IPS-20b (cell line): ENCODE results near the gene ELP2.

Experiments
- H3K27ac ChIP-seq: one replicate; pipeline ENCODE4 v1.5.1; 2013; ENCODE audit warnings: low read length
- H3K27me3 ChIP-seq: 2 replicates; pipeline ENCODE4 v1.6.1; 2013; ENCODE audit warnings: mild to moderate bottlenecking, low read length, inconsistent platforms; ENCODE audit not compliant: insufficient read depth
- H3K36me3 ChIP-seq: 2 replicates; pipeline ENCODE4 v1.6.1; 2013; ENCODE audit warnings: low read depth, mild to moderate bottlenecking, inconsistent platforms, low read length, moderate library complexity; ENCODE audit not compliant: insufficient read depth
- H3K4me1 ChIP-seq: 2 replicates; pipeline ENCODE4 v1.6.1; 2013; ENCODE audit warnings: mild to moderate bottlenecking, control low read depth, inconsistent platforms, low read length, moderate library complexity; ENCODE audit not compliant: insufficient read depth
- H3K4me3 ChIP-seq: 2 replicates; pipeline ENCODE4 v1.5.1; 2013; ENCODE audit warnings: mild to moderate bottlenecking, low read length, inconsistent platforms
- H3K9ac ChIP-seq: 2 replicates; pipeline ENCODE4 v1.6.1; 2013; ENCODE audit warnings: low read depth, mild to moderate bottlenecking, inconsistent platforms, low read length, moderate library complexity
- H3K9me3 ChIP-seq: 2 replicates; pipeline ENCODE4 v1.6.1; 2013; ENCODE audit warnings: mild to moderate bottlenecking, low read depth, low read length, inconsistent platforms; ENCODE audit not compliant: insufficient read depth

Gene ELP2

DNA sequence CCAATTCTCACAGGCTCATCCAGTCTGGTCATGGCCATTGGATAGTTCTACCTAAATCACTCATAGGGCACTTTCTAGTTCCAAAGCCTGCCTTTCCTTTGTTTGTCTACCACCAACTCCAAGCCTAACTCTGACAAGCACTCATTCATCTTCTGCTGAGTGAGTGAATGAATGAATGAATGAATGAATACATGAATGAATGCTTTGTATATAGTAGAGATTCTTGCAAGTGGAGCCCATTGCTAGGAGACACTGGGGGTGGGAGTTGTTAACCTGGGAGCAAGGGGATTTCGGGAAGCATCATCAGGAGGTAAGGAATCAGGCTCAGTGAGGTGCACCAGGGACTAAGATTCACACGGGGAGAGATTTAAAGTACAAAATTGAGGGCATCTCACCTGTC lies 54.3 kb downstream of the ELP2 start:
- Histone ChIP-seq H3K9me3 (no peaks in the 10 kb centered on the region), H3K27ac (no peak overlapping the region), H3K36me3 (no peaks in the 10 kb centered on the region), H3K27me3 (peaks cover 56% of the 10 kb centered on the region), H3K4me1 (peaks cover 2% of the 10 kb centered on the region; the same call in 1 of the 2 replicates), H3K4me3 (no peak overlapping the region), H3K9ac (no peak overlapping the region)

DNA sequence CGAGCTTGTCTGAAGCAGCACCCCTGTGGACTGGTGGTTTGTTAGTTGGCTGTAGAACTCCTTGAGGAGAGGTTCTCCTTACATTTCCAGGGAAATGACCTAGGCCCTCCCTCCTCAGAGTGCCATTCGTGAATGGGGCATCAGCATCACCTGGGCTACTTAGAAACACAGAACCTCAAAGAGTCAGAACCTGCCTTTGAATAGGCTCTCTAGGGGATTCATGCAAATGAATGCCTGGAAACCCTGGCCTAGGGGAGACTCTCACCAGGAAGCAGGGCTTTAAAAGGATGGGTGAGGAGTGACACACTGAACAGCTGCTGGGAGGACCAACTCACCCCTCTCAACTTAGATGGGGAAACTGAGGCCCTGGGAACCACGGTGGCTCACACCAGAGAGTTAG lies 55.5 kb downstream of the ELP2 start:
- Histone ChIP-seq H3K4me1 (peaks cover 6% of the 10 kb centered on the region; the same call in 1 of the 2 replicates), H3K27me3 (peaks cover 64% of the 10 kb centered on the region), H3K9me3 (no peaks in the 10 kb centered on the region), H3K4me3 (no peak overlapping the region), H3K27ac (no peak overlapping the region), H3K36me3 (no peaks in the 10 kb centered on the region), H3K9ac (no peak overlapping the region)

DNA sequence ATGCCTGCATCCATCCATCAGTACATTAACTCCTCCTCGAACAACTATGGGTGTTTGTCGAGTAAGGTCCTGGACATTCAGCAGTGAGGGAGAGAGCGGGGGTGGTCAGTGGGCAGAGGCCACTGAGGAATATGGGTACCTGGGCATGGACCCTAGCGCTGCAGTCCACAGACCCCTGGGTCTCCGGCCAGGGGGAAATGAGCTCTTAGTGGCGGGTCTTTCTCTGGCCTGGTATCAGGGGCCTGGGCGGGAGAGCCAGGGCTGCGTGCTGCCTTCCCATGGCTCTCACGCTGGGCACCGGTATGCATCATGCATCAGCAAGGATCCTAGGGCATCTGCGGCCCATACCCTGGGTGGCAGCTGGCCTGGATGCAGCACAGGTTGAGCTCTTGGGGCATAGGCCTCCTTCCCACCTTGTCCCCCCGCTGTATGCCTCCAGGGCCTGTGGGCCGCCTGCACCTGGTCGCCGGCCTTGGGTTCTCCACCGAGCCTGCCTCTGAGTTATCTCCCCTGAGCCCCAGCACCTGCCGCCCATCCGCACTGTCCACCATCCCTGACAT lies 56.3 kb downstream of the ELP2 start:
- Histone ChIP-seq H3K27me3 (peaks cover 64% of the 10 kb centered on the region), H3K9ac (no peak overlapping the region), H3K36me3 (no peaks in the 10 kb centered on the region), H3K27ac (no peak overlapping the region), H3K4me1 (peaks cover 6% of the 10 kb centered on the region; the same call in 1 of the 2 replicates), H3K9me3 (no peaks in the 10 kb centered on the region), H3K4me3 (peak overlapping the region; percentile 81; the same call in 1 of the 2 replicates)

DNA sequence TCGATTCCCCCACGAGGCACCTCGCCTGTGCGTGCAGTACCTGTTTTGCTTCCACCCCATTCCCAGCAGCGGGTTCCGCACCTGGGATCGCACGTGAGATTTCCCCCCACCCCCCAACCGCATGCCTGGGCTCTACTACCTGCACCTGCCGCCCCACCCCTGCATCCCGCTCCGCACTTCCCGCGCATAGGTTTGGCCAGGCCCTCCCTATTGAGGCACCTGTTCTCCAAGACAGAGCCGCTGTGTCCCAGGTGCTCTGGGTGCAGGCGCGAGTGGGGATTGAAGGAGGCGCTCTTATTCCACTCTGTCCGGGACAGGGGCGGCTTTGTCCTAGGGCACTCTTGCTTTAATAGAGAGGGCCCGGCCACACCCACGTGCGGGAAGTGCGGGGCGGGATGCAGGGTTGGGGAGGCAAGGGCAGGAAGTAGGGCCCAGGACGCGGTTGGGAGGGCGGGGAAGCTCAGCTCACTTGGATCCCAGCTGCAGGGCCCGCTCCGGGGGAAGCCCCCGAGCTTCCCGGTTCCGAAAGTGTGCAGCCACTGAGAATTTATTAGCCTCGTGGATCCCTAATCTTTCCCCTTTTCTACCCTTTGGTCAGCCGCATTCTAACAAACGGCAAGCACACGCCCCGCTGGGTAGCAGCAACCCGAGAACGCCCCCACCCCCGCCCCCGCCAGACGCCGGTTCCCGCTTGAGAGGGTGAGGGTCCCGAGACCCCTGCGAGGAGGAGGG lies 56.9 kb downstream of the ELP2 start:
- no peaks in the 10 kb centered on the region for H3K9me3 ChIP-seq
- no peak overlapping the region for H3K27ac ChIP-seq
- H3K4me3 ChIP-seq = peak overlapping the region; percentile 81
- H3K27me3 ChIP-seq = peaks cover 64% of the 10 kb centered on the region
- H3K9ac ChIP-seq = peak overlapping the region; percentile 79; the same call in 1 of the 2 replicates
- no peaks in the 10 kb centered on the region for H3K36me3 ChIP-seq
- H3K4me1 ChIP-seq = peaks cover 6% of the 10 kb centered on the region; the same call in 1 of the 2 replicates

DNA sequence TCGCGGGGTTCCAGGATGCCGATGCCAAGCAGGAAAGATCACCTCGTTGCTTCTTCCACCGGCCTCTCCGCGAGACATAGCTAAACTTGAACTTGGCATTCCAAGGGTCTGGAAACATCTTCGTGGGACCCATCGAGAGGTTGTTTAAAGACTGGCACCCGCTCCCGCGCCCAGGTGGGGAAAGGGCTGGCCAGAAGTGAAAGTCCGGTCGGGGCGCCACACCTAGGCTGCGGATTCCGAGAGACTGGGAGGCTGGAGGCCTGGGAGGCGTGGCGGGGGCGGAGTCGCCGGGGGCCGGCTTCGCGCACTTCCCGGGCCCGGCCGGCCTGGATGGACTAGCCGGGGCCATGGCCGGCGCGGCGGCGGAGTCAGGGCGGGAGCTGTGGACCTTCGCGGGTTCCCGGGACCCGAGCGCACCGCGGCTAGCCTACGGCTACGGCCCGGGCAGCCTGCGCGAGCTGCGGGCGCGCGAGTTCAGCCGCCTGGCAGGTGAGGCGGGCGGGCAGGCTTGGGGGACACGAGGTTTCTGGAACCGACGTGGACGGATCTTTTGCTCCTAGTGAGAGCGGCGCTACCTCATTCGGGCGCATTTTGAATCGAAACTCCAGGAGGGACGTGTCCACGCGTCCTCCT lies 57.6 kb downstream of the ELP2 start, which contains the start of gene MOCOS:
TSS of gene MOCOS (plus strand) at position 305 of the 633 bp plus-strand sequence. CDS start at position 348, 43 bp downstream.
- peaks cover 6% of the 10 kb centered on the region; the same call in 1 of the 2 replicates for H3K4me1 ChIP-seq
- H3K9me3 ChIP-seq = no peaks in the 10 kb centered on the region
- no peak within 1 kb of the TSS for H3K27ac ChIP-seq
- H3K9ac ChIP-seq = peak within 1 kb of the TSS; percentile 79; the same call in 1 of the 2 replicates
- no peaks in the 10 kb centered on the region for H3K36me3 ChIP-seq
- H3K27me3 ChIP-seq = peaks cover 64% of the 10 kb centered on the region
- peak within 1 kb of the TSS; percentile 81 for H3K4me3 ChIP-seq

DNA sequence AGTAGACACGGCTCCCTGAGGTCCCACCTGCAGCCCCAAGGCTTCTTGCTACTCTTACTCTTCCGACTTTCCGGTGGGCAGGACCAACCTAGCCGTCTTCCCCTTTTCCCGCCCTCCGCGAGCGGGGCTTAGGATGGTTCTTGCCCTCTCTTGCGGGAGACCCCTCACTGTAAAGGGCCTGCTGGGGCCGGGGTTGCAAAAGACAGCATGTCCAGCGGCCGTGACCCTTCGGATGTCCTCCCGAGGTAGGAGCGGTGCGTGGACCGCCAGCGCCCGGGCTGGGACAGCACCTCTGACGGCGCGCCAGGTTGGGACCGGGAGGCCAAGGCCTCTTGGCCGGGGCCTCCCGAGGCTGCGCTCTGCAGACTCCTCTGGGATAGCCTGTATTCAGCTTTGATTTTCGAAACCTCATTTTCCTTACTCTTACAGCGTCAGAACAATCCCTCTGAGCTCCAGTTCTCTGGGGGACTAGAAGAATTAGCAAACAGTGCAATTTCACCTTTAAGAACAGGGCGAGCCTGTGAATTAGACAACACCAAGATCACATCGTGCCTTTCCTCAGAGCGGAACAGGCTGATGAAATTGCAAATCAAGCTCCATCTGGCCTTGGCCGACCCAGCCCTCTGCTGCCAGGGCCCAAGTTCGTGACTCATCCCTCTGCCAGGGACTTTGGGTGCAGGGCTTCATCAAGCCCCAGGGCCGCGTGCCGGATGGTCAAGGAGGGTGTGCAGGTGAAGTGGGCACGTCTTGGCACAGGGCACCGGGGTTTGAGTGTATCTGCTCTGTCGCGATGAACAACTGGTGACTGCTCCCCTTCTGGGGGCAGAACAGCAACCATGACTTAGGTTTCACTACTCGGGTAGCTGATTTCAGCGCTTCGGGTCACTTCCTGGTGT lies 58.4 kb downstream of the ELP2 start:
- peak overlapping the region; percentile 81 for H3K4me3 ChIP-seq
- peaks cover 6% of the 10 kb centered on the region; the same call in 1 of the 2 replicates for H3K4me1 ChIP-seq
- H3K9ac ChIP-seq = peak overlapping the region; percentile 79; the same call in 1 of the 2 replicates
- no peaks in the 10 kb centered on the region for H3K9me3 ChIP-seq
- peaks cover 64% of the 10 kb centered on the region for H3K27me3 ChIP-seq
- no peak overlapping the region for H3K27ac ChIP-seq
- H3K36me3 ChIP-seq = no peaks in the 10 kb centered on the region

DNA sequence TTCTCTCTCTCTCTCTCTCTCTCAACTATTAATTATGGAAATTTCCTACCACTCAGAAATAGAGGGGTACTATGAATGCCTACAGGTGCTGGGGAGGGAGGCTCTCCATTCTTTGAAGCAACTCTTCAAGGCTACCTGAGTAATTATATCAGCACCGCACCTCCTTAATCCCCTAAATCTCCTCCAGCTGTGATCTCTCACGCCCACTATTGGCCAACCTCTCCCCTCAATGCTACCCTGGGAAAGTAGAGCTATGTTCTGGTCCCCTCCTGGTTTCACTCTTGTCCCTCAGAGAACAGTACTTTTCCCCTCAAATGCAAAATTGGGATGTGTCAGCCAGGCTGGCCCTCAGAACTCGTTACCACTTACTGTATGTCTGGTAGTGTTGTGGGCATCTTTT lies 59.2 kb downstream of the ELP2 start:
- Histone ChIP-seq H3K9me3 (no peaks in the 10 kb centered on the region), H3K4me3 (peak overlapping the region; percentile 81; the same call in 1 of the 2 replicates)

DNA sequence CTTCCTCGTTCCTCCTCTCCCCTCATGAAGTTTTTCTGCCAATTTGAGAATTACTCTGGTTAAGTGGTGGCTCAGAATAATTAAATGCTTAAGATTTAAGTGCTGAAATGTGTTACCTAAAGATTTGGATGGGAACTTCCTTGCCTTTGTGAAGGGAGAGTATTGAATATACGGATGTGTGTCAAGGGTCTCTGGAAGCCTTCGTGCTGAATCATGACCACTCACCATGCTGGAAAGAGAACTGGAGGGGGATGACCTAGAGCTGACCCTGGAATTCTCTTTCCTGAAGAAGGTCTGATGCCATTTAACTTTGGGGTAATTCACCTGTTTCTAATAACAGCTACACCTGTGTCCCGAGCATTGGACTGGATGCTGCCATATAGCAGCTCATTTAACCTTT lies 59.8 kb downstream of the ELP2 start:
- Histone ChIP-seq H3K9ac (no peak overlapping the region), H3K27me3 (peaks cover 52% of the 10 kb centered on the region)

More for the DNA sequence above, 59.2 kb downstream of the ELP2 start:
- H3K36me3 ChIP-seq = no peaks in the 10 kb centered on the region
- H3K9ac ChIP-seq = no peak overlapping the region
- no peak overlapping the region for H3K27ac ChIP-seq
- H3K4me1 ChIP-seq = peaks cover 6% of the 10 kb centered on the region; the same call in 1 of the 2 replicates
- H3K27me3 ChIP-seq = peaks cover 58% of the 10 kb centered on the region

DNA sequence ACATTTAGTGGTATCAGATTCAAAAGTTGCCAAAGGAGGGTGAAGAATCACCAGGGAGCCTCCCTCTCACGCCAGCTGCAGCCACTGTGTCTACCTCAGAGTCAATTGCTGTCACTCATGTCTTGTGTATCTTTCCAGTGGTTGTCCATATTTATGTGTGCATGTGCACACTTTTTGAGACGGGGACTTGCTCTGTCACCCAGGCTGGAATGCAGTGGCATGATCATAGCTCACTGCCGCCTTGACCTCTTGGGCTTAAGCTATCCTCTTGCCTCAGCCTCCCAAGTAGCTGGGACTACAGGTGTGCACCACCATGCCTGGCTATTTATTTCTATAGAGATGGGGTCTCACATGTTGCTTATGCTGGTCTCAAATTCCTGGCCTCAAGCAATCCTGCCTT lies 61.6 kb downstream of the ELP2 start:
- no peaks in the 10 kb centered on the region for H3K9me3 ChIP-seq
- no peaks in the 10 kb centered on the region for H3K36me3 ChIP-seq
- H3K9ac ChIP-seq = no peak overlapping the region
- H3K4me1 ChIP-seq = peaks cover 6% of the 10 kb centered on the region; the same call in 1 of the 2 replicates
- peaks cover 34% of the 10 kb centered on the region for H3K27me3 ChIP-seq
- H3K4me3 ChIP-seq = no peak overlapping the region
- no peak overlapping the region for H3K27ac ChIP-seq

More for the DNA sequence above, 59.8 kb downstream of the ELP2 start:
- H3K36me3 ChIP-seq = no peaks in the 10 kb centered on the region
- no peak overlapping the region for H3K27ac ChIP-seq
- H3K4me1 ChIP-seq = peaks cover 6% of the 10 kb centered on the region; the same call in 1 of the 2 replicates
- no peaks in the 10 kb centered on the region for H3K9me3 ChIP-seq
- H3K4me3 ChIP-seq = no peak overlapping the region; the same call in 1 of the 2 replicates

DNA sequence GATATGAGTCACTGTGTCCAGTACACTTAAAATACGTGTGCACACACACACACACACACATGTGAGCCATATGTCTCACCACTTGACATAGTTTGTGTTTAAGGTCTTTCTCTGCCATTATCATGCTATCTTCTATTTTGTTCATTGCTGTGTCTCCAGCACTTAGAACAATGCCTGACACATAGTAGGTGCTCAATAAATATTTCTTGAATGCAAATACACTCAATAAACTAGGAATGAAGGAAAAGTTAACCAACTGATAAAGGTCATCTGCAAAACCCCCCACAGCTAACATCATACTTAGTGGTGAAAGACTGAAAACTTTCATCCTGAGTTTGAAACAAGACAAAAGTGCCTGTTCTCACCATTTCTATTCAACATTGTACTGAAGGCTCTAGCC lies 62.0 kb downstream of the ELP2 start:
- peaks cover 30% of the 10 kb centered on the region for H3K27me3 ChIP-seq
- H3K9ac ChIP-seq = no peak overlapping the region
- H3K4me1 ChIP-seq = peaks cover 6% of the 10 kb centered on the region; the same call in 1 of the 2 replicates
- H3K9me3 ChIP-seq = no peaks in the 10 kb centered on the region
- no peak overlapping the region for H3K27ac ChIP-seq
- no peak overlapping the region for H3K4me3 ChIP-seq
- no peaks in the 10 kb centered on the region for H3K36me3 ChIP-seq
